ENCODE results near the gene GPC6.

The GPC6 gene

DNA sequence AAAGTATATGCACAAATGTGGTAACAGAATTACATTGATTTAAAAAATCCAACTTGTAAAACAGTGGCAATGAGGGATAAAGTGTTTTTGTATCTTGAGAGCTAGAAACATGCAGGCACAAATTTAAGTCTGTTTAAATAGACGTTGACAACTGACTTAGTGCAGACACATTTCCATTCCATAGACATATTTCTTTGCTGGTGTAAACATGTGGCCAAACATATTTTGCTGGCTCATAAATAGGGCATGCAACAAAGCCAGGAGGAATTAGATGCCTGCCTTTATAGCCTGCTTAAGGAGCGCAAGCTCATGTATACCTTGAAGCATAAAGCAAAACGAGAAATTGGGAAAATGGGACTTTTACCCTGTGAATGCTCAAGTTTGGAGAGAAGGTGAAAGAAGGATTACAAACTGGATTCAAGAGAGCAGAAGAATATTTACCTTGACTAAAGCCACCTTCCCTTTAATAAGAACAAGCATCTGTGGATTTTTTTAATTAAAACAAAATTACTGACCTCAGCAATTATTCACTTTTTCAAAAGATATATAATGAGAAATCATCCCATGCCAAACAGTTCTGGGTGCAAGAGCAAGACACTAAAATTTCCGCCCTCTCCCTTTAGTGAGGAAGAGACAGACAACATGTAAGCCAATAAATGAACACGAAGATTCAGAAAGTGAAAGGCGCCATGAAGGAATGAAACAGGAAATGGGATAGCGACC lies 1181.9 kb downstream of the GPC6 start:
- no peak for DNase-seq

DNA sequence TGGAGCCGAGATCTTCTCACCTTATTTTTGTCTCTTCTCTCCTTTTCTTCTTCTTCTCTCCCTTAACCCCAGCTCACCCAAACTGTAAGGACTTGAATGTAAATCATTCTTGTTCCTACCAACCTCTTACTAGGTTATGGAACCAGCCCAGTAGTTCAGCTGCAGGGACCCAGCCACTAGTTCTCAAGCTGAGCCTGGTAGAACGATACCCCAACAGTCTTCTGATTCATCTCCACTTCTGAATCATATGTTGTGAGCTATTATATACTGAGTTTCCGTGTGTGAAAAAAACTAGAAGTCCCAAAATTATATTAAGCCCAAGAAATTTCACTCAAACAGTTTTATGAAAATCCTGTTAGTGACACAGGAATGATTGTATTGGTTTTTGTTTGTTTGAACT lies 1185.1 kb downstream of the GPC6 start:
- DNase-seq: no peak

DNA sequence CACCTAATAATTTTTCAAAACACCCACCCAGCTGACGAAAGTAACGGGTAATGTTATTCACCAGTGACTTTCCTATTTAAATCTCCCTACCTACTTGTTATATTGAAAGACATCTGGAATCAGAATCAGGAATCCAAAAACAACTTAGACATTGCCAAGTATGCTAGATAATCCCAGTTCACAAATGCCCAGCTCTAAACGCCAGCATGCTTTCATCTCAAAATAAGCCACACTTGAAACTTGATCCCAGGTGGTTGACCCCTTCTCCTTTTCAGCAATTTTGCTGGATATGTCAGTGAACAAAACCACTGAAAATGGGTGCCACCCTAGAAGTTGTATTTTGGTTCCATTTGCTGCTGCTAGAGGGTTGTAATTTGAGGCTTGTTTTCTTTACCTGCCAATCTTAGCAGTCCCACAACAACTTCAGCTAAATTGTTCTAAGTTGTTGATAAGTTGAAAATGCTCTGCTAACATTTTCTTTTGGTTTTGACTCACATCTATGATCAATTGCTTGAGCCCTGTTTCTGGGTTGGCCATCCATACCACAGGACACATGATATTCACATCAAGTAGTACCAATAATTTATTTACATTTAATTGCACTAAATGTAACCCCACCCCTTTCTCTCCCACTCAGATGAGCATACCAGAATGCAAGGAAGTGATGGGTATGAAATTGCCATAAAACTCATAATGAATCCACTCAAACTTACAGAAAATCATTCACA lies 1186.4 kb downstream of the GPC6 start:
- no peak for DNase-seq

DNA sequence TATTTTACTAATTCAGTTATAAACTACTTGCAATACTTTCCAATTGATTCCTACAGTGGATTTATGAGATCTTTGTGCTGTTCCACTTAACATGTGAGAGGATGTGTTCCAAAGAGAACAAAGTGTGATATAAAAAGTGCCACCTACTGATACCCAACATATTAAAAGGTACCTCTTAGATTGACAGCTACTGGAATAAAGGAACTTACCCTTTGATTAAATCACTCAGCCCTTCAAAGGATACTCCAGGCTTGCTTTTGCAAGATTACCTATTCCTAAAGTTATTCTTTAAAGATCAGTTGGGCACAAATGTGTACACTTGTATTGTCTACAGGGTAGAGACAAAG lies 1187.0 kb downstream of the GPC6 start:
- no peak for DNase-seq

DNA sequence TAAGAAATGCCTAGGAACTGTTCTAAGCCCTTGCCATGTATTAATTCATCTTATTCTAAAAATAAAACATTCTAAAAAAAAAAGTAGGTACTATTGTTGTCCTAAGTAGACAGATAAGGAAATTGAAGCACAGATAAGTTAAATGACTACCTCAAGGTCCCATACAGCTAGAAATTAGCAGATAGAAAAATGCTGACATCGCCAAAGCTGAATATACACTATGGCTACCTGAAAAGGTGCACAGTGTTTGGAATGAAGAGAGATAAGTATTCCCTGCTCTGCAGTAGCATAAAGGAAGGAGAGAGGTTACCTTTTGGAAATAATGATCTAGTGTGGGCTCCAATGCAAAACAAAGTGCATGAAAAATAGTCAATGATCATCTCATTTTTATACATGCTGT lies 1187.5 kb downstream of the GPC6 start:
- DNase-seq: no peak

DNA sequence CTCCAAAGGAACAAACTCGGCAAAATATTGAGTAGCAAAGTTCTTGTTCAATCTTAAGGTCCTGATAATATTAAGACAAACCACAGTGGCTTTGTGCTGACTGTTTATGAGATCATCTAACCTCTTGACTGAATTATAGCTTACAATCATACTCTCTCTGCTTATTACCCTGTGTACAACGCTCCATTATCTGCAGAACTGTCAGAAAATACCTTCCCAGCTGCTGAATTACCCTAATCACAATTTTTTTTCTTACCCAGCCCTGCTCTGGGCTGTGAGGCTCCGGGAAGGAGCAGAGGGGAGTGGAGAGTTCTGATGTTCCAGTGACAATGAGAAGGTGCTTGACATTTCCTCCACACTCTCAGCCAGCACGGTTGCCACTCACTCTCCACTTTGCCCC lies 1188.1 kb downstream of the GPC6 start:
- no peak for DNase-seq

DNA sequence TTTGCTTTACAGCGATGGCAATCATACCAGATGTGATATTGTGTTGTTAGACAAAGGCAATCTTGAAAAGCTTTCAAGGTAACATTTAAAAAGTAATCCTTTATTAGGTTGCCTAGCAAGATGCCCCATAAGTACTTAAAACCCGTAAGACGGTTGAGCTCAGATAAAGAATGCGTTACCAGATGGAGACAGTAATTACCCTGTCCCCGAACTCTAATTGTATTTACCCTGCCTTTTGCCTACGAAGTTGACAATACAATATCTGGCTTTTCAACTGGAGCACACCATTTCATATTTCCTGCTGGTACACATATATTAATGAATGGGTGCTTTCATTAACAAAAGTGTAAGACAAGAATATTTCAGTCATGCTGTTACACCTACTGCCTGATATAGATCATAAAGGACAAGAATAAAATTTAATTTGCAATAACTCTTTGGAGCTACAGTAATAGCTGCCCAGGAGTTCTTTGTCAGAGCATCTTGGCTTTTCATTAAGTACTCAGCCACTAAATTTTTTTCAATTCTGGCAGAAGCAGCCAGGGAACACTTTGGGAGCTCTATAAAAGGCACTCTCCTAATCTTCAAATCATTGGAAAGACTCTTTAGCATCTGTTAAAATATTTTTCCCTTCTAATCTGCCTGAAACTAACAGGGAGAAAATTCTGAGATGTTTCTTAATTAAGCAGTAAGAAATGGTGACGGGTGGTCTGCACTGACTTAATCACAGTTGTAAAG lies 1189.1 kb downstream of the GPC6 start:
- no peak for DNase-seq

DNA sequence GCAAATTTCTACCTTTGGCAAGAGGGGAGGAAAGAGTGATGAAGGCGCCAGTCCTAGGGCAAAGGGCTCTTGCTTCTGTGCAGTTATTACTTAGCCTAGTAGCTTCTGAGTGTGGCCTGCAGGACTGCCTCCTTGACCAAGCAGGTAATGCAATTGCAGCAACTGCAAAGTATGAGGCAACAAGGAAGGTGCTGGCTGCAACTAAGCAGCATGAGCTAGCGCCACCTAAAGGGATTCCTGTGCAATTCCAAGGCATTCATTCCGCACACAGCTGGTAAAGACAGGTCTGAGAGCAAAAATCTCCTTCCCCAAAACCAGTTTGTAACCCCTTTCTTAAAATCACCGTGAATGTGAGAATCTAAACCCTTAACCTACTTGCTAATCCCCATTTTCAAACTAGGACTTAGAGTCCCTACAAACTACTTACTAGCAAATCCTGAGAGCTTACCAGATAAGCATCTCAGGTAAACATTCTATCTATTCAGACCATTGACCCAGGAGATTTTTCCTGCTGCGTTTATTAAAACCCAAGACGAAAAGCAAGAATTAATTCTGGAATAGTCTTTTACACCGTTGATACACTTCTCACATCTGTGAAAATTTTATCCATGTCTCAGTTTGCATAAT lies 1190.0 kb downstream of the GPC6 start:
- DNase-seq: no peak

DNA sequence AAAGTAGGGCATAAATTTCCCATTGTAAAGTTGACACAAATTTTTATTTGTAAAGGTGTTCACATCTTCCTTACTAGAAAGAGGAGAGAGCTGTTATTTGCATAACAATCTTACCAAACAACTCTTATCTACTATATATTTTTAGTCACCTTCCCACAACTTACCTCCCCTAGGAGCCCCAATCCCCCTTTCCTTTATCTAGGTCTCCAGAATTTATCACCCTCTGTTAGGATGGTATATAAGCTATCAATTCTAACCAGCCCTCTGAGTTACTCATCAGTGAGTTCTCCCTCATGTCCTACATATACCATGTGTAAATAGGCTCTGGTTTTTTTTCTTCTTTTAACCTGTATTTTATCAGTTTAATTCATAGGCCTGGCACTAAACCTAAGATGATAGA lies 1190.7 kb downstream of the GPC6 start:
- DNase-seq: no peak

DNA sequence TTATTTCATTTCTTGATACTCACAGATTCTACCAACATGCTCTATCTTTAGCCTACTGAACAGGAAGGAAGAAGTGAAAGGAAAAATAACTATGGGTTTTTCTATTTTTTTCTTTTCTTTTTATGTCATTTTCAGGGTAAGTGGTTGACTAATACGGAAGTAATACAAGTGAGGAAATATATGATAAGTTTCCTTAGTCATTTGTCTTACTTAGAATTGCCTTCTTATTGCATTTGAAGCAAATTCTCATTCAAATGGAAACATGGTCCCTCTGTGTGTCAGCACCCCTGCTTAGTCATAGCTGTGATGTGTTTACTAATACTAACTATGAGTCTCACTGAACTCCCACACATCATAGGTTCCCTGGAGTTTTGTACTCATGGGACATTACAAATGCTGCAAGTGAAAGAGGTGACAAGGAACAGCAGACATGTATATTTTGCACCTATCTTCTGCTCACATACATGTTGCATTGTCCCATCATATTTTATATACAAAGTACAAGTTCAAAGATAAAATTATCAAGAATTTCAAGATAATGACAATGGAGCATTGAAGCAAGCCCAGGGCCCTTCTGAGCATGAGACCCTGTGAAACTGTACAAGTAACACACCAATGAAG lies 1192.8 kb downstream of the GPC6 start:
- peak; percentile 94 for DNase-seq

DNA sequence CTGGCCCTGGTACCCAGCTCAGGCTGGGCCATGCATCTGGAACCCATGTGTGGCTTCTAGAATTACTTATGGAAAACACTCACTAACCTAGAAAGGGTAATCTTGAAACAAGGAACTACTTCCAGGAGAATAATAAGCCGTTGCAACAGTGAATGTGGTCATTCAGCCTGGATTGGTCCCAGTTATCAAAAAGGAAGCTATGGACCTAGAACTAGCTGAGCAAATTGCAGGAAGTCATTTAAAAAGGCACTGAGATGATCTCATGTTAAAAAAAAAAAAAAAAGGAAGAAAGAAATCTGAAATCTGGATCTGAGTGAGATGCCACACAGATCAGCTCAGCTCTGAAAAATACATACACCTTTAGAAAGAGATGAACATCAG lies 1193.3 kb downstream of the GPC6 start:
- peak; percentile 80 for DNase-seq

DNA sequence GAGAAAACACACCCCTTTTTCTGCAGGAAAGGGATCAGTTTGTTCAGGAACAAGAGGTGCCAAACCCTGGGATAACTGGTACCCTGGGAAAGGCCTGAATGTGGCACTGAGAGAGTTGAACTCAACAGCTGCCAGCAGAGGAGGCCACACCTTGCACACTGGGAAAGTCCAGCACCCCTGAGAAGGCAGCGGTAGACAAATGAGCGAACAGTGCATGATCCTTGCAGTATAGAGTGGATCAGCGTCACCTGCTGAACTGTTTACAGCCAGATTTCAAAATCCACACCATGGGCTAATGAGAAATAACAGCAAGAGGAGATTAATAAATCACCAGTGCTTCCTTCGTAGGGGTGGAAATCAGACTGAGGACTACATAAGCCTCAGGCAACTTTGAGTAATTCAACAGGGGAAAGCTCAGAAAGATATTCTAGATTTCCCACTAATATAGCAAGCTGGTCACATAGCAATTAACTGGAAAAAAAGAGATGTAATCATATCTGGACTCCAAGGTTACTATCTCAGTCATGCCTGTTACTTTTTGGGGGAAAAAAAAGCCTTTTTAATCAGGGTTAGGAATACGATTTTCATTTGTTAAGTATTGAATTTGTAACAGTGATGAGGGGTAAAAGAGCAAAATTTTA lies 1200.8 kb downstream of the GPC6 start:
- no peak for DNase-seq

DNA sequence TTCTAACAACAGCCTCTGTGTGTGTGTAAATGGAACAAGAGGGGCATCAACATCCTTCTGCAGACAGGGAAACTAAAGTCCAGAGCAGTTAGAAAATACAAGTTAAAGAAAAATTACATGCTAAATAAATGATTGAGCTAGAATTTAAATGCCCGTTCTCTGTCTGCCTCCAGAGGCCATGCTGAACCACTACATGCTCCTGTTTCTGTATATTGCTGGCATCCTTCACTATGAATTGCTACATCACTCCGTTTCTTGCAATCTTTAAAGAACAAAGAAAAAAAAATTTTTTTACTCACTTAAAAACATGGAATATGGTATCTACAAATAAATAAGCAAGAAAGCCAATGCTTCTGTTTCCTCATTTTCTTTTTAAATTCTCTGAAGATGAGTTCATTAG lies 1205.0 kb downstream of the GPC6 start:
- no peak for DNase-seq

DNA sequence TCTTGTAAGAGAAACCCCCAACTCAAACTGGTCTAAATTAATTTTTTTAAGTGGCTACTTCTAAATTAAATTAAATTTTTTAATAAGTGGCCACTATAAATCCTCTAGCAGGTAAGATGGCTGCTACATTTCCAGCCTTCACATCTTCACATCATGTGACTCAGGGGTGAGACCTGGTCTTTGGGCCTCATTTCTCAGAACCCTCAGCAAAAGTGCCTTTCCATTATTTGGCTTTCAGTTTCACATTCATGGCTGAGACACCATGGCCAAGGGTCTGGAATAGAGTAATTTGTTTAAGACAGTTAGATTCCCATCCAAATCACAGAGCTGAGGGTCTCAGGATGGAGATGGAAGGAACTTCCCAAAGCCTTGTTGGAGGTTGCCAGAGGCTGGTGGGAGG lies 1205.4 kb downstream of the GPC6 start:
- DNase-seq: no peak

DNA sequence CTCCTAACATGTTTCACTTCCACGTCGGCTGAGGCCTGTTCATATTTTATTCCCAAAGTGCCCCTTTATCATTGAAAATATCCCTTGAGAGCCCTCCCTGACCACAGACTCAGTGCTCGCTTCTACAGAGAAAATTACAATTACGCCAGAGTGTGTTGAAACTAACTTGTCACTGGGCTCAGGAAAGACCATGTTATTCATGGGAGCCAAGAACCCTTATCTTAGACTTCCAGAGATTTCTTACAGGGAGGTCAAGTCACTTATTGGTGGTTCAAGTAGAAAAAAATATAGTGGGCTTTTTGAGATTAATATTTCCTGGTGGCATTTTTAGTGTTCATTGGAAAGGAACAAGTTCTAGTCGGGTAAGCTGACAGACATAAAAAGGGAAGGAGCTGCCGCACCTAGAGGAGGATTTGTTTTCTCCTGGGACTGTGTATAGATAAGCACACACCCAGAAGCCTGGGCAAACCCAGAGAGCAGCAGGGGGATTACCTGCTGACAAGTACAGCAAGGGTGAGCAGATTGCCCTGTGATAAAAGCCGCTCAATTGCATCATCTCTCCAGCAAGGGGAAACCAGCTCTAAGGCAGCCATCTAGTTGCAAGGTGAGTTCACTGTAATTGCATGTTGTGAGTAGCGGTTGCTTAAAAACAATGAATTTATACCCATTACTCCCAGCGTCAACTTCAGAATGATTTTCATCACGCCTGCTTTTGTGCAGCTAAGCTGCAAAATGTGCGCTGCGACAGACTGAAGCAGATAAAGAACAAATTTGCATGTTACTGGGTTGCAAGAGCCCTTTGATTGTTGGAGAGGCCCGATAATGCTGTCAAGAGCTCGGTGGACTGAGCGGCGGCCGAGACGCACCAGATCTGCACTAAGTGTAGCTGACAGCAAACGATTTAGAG lies 1206.7 kb downstream of the GPC6 start:
- no peak for DNase-seq

DNA sequence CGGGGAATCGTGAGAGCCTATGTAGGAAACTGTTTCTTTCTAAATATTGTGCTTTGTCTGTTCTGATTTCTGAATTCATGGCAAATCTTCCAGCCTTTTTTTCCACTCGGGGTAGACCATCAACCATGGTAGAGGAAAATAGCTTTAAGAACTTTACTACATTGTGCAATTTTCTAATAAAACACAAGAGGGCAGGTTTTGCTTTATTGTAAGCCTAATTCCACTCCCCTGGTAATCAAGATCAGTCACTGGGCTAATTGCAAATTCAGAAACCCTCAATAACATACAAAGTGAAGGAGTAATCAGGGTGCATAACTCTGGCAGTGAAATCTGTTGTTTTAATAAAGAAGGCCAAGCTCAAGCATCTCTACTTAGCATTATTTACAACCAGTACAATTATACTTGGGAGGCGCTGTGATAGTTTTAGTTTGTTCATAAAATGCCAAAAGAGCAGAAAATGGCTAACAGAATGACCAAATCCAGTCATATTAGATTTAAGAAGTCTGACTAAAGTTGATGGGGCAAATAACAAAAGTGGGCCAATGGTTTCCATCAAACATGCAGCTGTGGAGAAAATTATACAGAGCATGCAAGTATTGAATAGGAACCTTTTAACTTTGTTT lies 1209.1 kb downstream of the GPC6 start:
- peak; percentile 54 for DNase-seq

DNA sequence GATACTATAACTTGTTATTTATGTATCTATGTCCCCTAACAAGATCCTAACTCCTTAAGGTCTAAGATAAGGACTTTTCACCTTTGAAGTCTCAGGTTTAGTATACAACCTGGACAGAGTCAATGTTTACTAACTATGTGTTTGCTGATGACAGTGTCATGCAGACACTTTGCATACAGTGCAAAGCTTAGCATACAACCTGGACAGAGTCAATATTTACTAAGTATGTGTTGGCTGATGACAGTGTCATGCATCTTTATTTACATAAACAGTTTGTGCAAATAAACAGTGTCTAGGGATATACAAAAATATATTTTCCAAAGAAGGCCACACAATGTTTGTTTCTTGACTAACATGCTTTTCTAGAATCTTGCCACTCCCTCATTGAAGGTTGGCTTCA lies 1218.2 kb downstream of the GPC6 start:
- DNase-seq: no peak

DNA sequence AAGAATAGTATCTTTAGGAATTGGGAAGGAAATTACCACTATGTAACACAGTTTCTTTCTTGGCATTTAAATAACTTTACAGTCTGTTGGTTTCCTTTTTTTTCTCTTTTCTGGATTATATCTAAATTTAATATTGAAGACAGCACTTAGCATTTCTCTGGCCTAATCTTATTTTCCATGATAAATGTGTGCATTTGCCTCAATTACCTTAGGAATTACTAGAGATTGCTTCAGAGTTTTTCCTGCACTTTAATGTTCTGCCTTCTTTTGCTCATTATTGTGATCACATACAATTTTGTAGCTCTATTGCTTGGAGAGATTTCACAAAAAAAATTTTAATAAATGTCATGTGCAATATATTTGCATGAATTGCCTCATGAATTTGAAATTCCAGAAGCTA lies 1227.7 kb downstream of the GPC6 start:
- DNase-seq: no peak

DNA sequence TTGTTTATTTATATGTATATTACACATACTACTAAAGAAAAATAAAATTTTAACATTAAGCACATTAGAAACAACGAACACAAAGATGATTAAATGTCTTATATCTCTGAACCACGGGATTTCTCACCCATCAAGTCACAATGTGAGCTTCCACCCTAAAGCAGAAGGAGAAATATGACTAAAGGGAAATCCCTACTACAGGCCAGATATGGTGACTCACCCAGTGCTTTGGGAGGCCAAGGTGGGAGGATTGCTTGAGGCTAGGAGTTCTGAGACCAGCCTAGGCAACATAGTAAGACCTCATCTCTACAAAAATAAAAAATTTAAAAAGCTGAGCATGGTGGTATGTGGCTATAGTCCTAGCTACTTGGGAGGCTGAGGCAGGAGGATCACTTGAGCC lies 1228.3 kb downstream of the GPC6 start:
- peak; percentile 43 for DNase-seq

DNA sequence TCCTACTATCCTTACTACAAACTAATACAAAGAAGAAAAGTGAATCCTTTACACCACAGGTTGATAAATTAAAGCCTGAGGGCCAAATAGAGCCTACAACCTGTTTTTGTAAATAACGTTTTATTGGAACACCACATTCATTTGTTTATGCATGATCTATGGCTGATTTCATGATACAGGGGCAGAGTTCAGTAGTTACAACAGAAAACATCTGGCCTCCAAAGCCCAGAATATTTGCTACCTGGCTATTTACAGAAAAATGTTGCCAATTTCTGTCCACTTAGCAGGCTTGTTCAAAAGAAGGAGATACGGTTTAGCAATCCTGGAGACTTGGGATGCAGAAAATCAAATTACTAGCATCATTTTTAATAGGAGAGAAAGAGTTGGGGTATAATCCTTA lies 1228.8 kb downstream of the GPC6 start:
- no peak for DNase-seq

All from inflammatory macrophage treated with lipopolysaccharide for 4 hours (primary cell).